Muscle of leg (tissue), 11 donors: ENCODE results near the gene TFEB. TPM values are rescaled to one million over a fixed set of nuclear protein-coding genes. Genes with fewer than 3 reads are reported as not detected.

Experiments used
- DNase-seq: peaks from one replicate; pipeline ENCODE4 v3.0.0; 2013
- H3K27ac ChIP-seq: one replicate; pipeline ENCODE4 v1.5.1; 2013; ENCODE audit warnings: mild to moderate bottlenecking, low read length, control low read depth
- H3K27me3 ChIP-seq: one replicate; pipeline ENCODE4 v1.6.1; 2013; ENCODE audit warnings: low read length; ENCODE audit not compliant: control insufficient read depth, insufficient read depth
- H3K36me3 ChIP-seq: one replicate; pipeline ENCODE4 v1.6.1; 2013; ENCODE audit warnings: low read length; ENCODE audit not compliant: control insufficient read depth, insufficient read depth
- H3K4me1 ChIP-seq: one replicate; pipeline ENCODE4 v1.6.1; 2013; ENCODE audit warnings: low read length; ENCODE audit not compliant: control insufficient read depth, insufficient read depth
- H3K4me3 ChIP-seq: one replicate; pipeline ENCODE4 v1.5.1; 2013; ENCODE audit warnings: low read length, control low read depth
- H3K9me3 ChIP-seq: replicated peaks from 2 replicates; pipeline ENCODE4 v1.6.1; 2013; ENCODE audit warnings: low read depth, low read length; ENCODE audit not compliant: control insufficient read depth
- WGBS: methylation state at CpG from one replicate; pipeline ENCODE4 v1.1.5; 2013; ENCODE audit warnings: missing lambda C conversion rate; ENCODE audit not compliant: insufficient coverage; 5-methylcytosine and 5-hydroxymethylcytosine counted together
- polyA plus RNA-seq, 8 donors: library from polyadenylated mRNA; unstranded; fragments of 120-200 nt; gene quantifications; one replicate each; pipeline versions ENCODE4 v1.2.1 to v1.2.3, GENCODE V29; 2013; ENCODE audit warnings: inconsistent platforms in 1 of 8, low replicate concordance in 1 of 8; ENCODE audit not compliant: insufficient read length in 8 of 8, insufficient read depth in 1 of 8
- total RNA-seq: library from RNA; stranded (reverse); fragments of 120-200 nt; gene quantifications from one replicate; pipeline ENCODE4 v1.2.4, GENCODE V29; 2013

TFEB gene
- total and polyA plus RNA-seq, 9 donors: 6.1 to 12.3 (median 7.5) TPM

GRCh38 chr6:41737591-41738130, 2.3 kb upstream of the TFEB start:
- H3K27me3 ChIP-seq: no peaks in the 10 kb centered on the region
- peaks cover 23% of the 10 kb centered on the region for H3K4me1 ChIP-seq
- no peak overlapping the region for H3K27ac ChIP-seq
- no peaks in the 10 kb centered on the region for H3K9me3 ChIP-seq
- DNase-seq: no peak
- H3K36me3 ChIP-seq: no peaks in the 10 kb centered on the region
- no CpG with 5 or more reads among the region's 6 CpGs for WGBS
- no peak overlapping the region for H3K4me3 ChIP-seq

DNA sequence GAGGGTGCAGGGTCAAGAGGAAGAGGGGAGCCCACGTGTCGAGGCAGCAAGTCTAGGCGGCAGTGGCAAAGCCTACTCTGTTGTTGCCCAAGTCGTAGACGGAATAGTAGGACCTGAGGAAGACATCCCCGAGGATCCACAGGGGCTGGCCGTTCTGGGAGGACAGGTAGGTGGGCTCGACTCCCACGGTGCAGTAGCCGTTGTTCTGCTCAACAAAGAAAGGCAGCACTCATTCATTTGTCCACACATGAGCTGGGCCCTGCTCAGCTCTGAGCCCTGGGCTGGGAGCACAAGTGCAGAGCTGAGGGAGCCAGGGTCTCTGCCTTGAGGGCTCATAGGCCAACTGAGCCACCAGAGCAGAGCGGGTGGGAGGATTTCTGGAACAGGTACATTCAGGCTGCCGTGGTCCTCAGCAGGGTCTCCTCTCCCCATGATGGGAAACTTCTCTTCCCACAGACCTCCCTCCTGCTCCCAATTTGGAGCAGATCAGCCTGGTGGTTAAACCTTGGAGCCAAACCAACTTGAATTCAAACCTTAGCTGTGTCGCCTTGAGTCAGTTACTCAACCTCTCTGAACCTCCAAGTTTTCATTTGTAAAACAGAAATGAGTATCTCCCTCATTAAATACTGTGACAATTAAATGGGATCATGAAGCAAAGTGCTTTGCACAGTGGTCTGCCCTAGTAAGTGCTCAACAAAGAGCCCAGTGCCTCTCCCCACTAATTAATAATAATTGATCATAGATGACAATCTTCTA, 1.6 kb upstream of the TFEB start:
- 91% methylated on average over 11 of the region's 13 CpGs for WGBS
- DNase-seq: no peak
- Histone ChIP-seq H3K4me3 (no peak overlapping the region), H3K27me3 (no peaks in the 10 kb centered on the region), H3K4me1 (peaks cover 22% of the 10 kb centered on the region), H3K36me3 (no peaks in the 10 kb centered on the region), H3K27ac (no peak overlapping the region), H3K9me3 (no peaks in the 10 kb centered on the region)

- Histone ChIP-seq H3K9me3 (no peaks in the 10 kb centered on the region), H3K4me3 (no peak overlapping the region), H3K36me3 (no peaks in the 10 kb centered on the region), H3K27me3 (no peaks in the 10 kb centered on the region), H3K27ac (no peak overlapping the region), H3K4me1 (peaks cover 19% of the 10 kb centered on the region)
- DNase-seq: no peak
- 40% methylated on average over 1 of the region's 6 CpGs for WGBS
These were observed 852 bp upstream of the TFEB start for GRCh38 chr6:41736186-41736733.

- peak overlapping the region; percentile 93 for H3K27ac ChIP-seq
- H3K36me3 ChIP-seq: no peaks in the 10 kb centered on the region
- H3K4me1 ChIP-seq: peaks cover 24% of the 10 kb centered on the region
- peak overlapping the region; percentile 80 for H3K4me3 ChIP-seq
- 0% methylated on average over 62 of the region's 76 CpGs for WGBS
- H3K9me3 ChIP-seq: no peaks in the 10 kb centered on the region
- H3K27me3 ChIP-seq: no peaks in the 10 kb centered on the region
- DNase-seq: peak; percentile 95
These were observed 562 bp downstream of the TFEB start for GRCh38 chr6:41734666-41735426.

GRCh38 chr6:41733707-41734665, 1.4 kb downstream of the TFEB start:
- H3K4me1 ChIP-seq: peaks cover 24% of the 10 kb centered on the region
- H3K27ac ChIP-seq: peak overlapping the region; percentile 93
- peak overlapping the region; percentile 80 for H3K4me3 ChIP-seq
- DNase-seq: peak; percentile 92
- no peaks in the 10 kb centered on the region for H3K36me3 ChIP-seq
- no peaks in the 10 kb centered on the region for H3K9me3 ChIP-seq
- H3K27me3 ChIP-seq: no peaks in the 10 kb centered on the region
- under 1% methylated on average over 53 of the region's 73 CpGs for WGBS

GRCh38 chr6:41733360-41733706, 2.1 kb downstream of the TFEB start:
- Histone ChIP-seq H3K4me1 (peaks cover 30% of the 10 kb centered on the region), H3K27ac (peak overlapping the region; percentile 91), H3K27me3 (no peaks in the 10 kb centered on the region), H3K9me3 (no peaks in the 10 kb centered on the region), H3K36me3 (no peaks in the 10 kb centered on the region), H3K4me3 (peak overlapping the region; percentile 80)
- DNase-seq: peak; percentile 41
- 18% methylated on average over 11 of the region's 11 CpGs for WGBS

- WGBS: 44% methylated on average over 6 of the region's 8 CpGs
- DNase-seq: no peak
- no peaks in the 10 kb centered on the region for H3K27me3 ChIP-seq
- peaks cover 33% of the 10 kb centered on the region for H3K4me1 ChIP-seq
- H3K9me3 ChIP-seq: no peaks in the 10 kb centered on the region
- H3K36me3 ChIP-seq: no peaks in the 10 kb centered on the region
- peak overlapping the region; percentile 9 for H3K27ac ChIP-seq
- H3K4me3 ChIP-seq: no peak overlapping the region
These were observed 2.6 kb downstream of the TFEB start for GRCh38 chr6:41732591-41733359.

DNA sequence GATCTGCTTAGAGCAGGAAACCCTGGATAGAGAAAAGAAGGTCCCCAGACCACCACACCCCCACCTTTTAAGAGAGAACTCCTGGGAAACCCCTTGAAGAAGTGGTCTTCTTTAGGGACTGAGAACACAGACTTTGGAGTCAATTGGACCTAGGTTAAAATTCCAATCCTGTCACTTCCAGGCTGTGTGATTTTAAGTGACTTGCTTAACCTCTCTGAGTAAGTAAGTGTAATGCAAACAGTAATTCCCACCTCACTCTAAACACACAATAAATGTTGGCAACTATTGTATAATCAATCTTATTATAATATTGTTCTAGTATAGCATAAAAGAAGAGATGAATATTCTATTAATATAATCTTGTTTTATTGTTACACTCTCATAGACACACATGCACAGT, 3.3 kb downstream of the TFEB start:
- no peak for DNase-seq
- Histone ChIP-seq H3K36me3 (no peaks in the 10 kb centered on the region), H3K9me3 (no peaks in the 10 kb centered on the region), H3K27me3 (no peaks in the 10 kb centered on the region), H3K4me3 (no peak overlapping the region), H3K27ac (no peak overlapping the region), H3K4me1 (peaks cover 33% of the 10 kb centered on the region)

DNA sequence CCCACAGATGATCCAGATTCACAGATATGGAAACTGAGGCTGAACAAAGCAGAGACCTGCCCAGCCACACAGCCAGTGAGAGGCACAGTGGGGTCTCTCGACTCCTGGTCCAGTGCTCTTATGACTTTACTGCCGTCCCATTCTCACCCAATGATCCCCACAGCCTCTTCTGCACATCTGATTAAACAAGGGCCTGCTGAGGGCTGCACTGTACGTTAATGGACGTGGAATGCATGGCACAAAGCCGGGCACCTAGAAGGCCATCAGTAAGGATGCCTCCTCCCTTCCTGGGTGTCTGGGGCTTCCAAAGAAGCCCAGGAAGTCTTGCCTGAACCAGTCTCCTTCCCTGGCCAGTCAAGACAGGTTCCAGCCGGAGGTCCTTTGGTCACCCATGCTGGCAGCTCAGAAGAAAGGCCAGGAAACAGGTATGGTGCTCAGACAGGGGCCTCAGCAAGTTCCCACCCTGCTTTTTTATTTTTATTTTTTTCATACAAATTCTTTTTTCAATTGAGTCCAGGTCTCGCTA, 3.8 kb downstream of the TFEB start:
- Histone ChIP-seq H3K9me3 (no peaks in the 10 kb centered on the region), H3K36me3 (no peaks in the 10 kb centered on the region), H3K27me3 (no peaks in the 10 kb centered on the region), H3K4me1 (peaks cover 33% of the 10 kb centered on the region), H3K27ac (no peak overlapping the region), H3K4me3 (no peak overlapping the region)
- no peak for DNase-seq
- WGBS: 79% methylated on average over 6 of the region's 7 CpGs
